Measurements from ENCODE around the gene YARS2. TPM values are rescaled to one million over a fixed set of nuclear protein-coding genes. Genes with fewer than 3 reads are reported as not detected.
A peak's percentile ranks its signal among the peaks of the same experiment; 100 is the strongest.

YARS2 gene
- total and polyA plus RNA-seq, 9 of the 15 experiments (the other 6 are each of a cell fraction or from before 2014, with no cell fraction given): 15.2 to 40.9 (median 28.7) TPM

DNA sequence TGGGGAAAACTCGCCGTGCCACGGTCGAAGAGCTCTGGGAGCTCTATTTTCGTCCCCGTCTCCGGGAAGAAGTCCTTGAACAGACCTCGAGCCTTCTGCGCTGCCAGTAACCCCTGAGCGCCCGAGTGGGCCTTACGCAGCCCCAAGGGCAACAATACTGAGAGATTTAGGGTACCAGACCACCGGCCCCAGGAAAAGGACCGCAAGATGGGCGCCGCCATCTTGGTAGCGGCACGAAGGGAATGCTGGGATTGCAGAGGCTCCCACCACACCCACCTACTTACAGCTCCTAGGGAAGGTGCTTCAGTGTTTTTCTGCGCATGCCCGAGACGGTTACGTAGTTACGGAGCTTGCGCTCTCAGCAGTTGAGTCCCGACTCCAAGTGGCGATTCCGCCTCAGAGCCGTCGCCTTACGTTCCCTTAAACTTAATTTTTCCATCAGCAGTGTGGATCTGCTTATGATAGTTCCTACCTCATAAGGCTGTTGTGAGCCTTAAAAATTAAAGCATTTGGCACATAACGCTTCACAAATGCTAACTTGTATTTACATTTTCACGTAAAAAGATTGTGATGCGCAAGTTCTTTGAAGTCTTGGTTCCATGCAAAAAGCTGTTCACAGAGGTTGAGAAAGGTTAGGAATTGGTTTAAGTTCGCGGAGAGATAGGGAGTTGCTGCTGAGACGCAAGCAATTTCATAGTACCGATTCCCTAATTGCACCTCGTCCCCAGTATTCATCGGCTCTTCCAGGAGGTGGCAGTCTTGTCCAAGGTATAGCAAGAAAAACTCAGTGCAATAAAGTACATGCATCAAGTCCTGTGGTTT is at the start of gene YARS2 (continued):
- TF ChIP-seq, protein P1, sequence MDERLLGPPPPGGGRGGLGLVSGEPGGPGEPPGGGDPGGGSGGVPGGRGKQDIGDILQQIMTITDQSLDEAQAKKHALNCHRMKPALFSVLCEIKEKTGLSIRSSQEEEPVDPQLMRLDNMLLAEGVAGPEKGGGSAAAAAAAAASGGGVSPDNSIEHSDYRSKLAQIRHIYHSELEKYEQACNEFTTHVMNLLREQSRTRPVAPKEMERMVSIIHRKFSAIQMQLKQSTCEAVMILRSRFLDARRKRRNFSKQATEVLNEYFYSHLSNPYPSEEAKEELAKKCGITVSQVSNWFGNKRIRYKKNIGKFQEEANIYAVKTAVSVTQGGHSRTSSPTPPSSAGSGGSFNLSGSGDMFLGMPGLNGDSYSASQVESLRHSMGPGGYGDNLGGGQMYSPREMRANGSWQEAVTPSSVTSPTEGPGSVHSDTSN (CRISPR knock-in tag; IDR thresholded peaks at IDR 0.05; ENCODE audit: low read depth): no peak
- TF ChIP-seq, protein P1 (tag; conservative IDR thresholded peaks at IDR 0.05; ENCODE audit: low read depth): no peak
- TF ChIP-seq BRF1 (IDR thresholded peaks at IDR 0.05; ENCODE audit: borderline replicate concordance, extremely low read depth, insufficient read length): no peak
- no peak for TF ChIP-seq MCM3 (IDR thresholded peaks at IDR 0.05)
- no peak for TF ChIP-seq MLX (CRISPR knock-in tag; conservative IDR thresholded peaks at IDR 0.05)
- no peak for TF ChIP-seq ZBTB9 (CRISPR knock-in tag; IDR thresholded peaks at IDR 0.05)
- TF ChIP-seq ZNF12 (CRISPR knock-in tag; IDR thresholded peaks at IDR 0.05): no peak
- no peak for TF ChIP-seq MED1 (CRISPR knock-in tag; IDR thresholded peaks at IDR 0.05; ENCODE audit: borderline replicate concordance)
- no peak for TF ChIP-seq HDAC2 (IDR thresholded peaks at IDR 0.05)
- no peak for TF ChIP-seq E2F3 (CRISPR knock-in tag; IDR thresholded peaks at IDR 0.05)
- TF ChIP-seq ETS2 (tag; IDR thresholded peaks at IDR 0.05; ENCODE audit: borderline replicate concordance, poor library complexity, severe bottlenecking): no peak
- TF ChIP-seq HDAC8 (tag; IDR thresholded peaks at IDR 0.05): no peak
- TF ChIP-seq GATAD2B (IDR thresholded peaks at IDR 0.05; ENCODE audit: borderline replicate concordance): peak; percentile 43; the same call in 1 of the 2 replicates
- peak; percentile 96 for TF ChIP-seq RBBP5 (IDR thresholded peaks at IDR 0.05; ENCODE audit: borderline replicate concordance, insufficient read depth, low read length, poor library complexity, severe bottlenecking)
- no peak for TF ChIP-seq FOXP1 (CRISPR knock-in tag; IDR thresholded peaks at IDR 0.05)
- peak; percentile 69; the same call in 1 of the 2 replicates for TF ChIP-seq HMBOX1 (IDR thresholded peaks at IDR 0.05)
- peak; percentile 84 for TF ChIP-seq ZFX (CRISPR knock-in tag; IDR thresholded peaks at IDR 0.05)
- no peak for TF ChIP-seq MAFG (tag; conservative IDR thresholded peaks at IDR 0.05)
- no peak for TF ChIP-seq ZFP1 (CRISPR knock-in tag; IDR thresholded peaks at IDR 0.05)
- no peak for TF ChIP-seq ZC3H11A (IDR thresholded peaks at IDR 0.05; ENCODE audit: low read depth, low read length)
- TF ChIP-seq ZFP30 (CRISPR knock-in tag; IDR thresholded peaks at IDR 0.05; ENCODE audit: borderline replicate concordance): no peak
- no peak for TF ChIP-seq DMBX1 (CRISPR knock-in tag; IDR thresholded peaks at IDR 0.05; ENCODE audit: borderline replicate concordance)
- TF ChIP-seq ZNF134 (CRISPR knock-in tag; conservative IDR thresholded peaks at IDR 0.05): no peak

Measured in K562 (cell line).